ENCODE data around the gene BRD3OS. TPM values are rescaled to one million over a fixed set of nuclear protein-coding genes. Genes with fewer than 3 reads are reported as not detected.

The BRD3OS gene
- total and polyA plus RNA-seq, 10 of the 15 experiments (the other 5 are each of a cell fraction or from before 2014, with no cell fraction given), result 2.1 to 13.7 (median 10.7) TPM

GRCh38 chr9:134059661-134060395 lies 34.5 kb downstream of the BRD3OS start (continued):
- TF ChIP-seq SMC3 (IDR thresholded peaks at IDR 0.05; ENCODE audit: borderline replicate concordance, low read length) (no peak), DPF2 (IDR thresholded peaks at IDR 0.05) (peak; percentile 82), CREM (IDR thresholded peaks at IDR 0.05; ENCODE audit: low read depth) (no peak), MTA2 (IDR thresholded peaks at IDR 0.05; ENCODE audit: low read depth) (peak; percentile 44), POU2F2 (IDR thresholded peaks at IDR 0.05; ENCODE audit: borderline replicate concordance, low read depth, low read length) (no peak), NFXL1 (IDR thresholded peaks at IDR 0.05; ENCODE audit: borderline replicate concordance) (no peak), KLF5 (IDR thresholded peaks at IDR 0.05; ENCODE audit: partially characterized antibody) (no peak), NR2C1 (IDR thresholded peaks at IDR 0.05) (no peak), PBX3 (IDR thresholded peaks at IDR 0.05; ENCODE audit: insufficient replicate concordance, low read depth, low read length) (no peak), IRF5 (IDR thresholded peaks at IDR 0.05; ENCODE audit: borderline replicate concordance) (no peak), E2F8 (IDR thresholded peaks at IDR 0.05; ENCODE audit: low read depth, partially characterized antibody) (no peak), RBBP5 (conservative IDR thresholded peaks at IDR 0.05) (no peak), EGR1 (IDR thresholded peaks at IDR 0.05; ENCODE audit: borderline replicate concordance in 1 of 2, low read depth in 2 of 2, low read length in 2 of 2) (no peak), FOXM1 (IDR thresholded peaks at IDR 0.05; ENCODE audit: low read depth, low read length) (no peak), NRF1 (conservative IDR thresholded peaks at IDR 0.05; ENCODE audit: low read depth, low read length) (peak; percentile 41; the same call in 1 of the 2 replicates), WRNIP1 (IDR thresholded peaks at IDR 0.05; ENCODE audit: borderline replicate concordance, low read depth, low read length) (no peak)

Measured in GM12878 (cell line).